GM18505 (cell line): ENCODE data around the gene P2RX4.
"Not testable (repeated sequence)": the region's sequence is repeated elsewhere in the genome, so short reads cannot be mapped to it uniquely, and the experiment has no call there.

Source experiments
- ATAC-seq: cut with Tn5 transposase; IDR thresholded peaks from one replicate; pipeline ENCODE4 v1.9.1; 2021; ENCODE audit not compliant: unreplicated experiment
- POLR2A ChIP-seq: IDR thresholded peaks from 4 replicates; pipeline ENCODE4 v1.6.1; 2011; ENCODE audit warnings: borderline replicate concordance; ENCODE audit not compliant: insufficient read depth, insufficient read length; ENCODE audit errors: extremely low read depth

Gene P2RX4

DNA sequence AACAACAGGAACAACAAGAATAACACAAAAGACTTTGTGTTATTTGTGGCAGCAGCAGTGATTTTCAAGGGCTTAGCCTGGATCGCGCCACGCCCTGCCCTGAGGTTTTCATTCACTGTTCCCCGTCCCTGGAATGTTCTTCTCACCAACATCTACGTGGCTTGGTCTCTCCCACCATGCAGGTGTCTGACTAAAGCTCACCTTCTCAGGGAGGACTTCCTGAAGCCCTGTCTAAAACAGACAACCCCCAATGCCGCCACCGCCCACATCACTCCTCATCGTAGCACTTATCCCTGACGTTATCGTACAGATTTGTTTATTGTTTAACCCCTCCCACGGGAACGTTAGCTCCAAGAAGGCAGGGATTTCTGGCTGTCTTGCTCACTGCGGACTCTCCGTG, 40.4 kb downstream of the P2RX4 start:
- no peak for ATAC-seq
- TF ChIP-seq POLR2A = no peak

DNA sequence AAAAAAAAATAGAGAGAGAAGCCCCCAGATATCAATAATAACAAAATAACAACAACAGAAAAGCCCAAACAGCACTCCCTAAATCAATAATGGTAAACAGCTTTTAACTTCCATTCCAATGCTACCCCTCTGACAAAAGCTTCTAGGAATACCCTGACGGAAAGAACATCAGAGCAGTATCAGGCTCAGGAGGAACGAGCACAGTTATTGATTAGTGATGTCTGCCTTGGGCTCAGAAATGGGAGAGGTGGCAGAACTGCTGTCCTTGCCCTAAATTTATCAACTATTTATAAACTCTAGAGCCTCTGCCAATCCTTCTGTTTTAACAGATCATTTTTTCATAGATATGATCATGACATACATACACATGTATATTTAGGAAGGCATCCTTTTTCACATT, 41.9 kb downstream of the P2RX4 start:
- no peak for ATAC-seq
- TF ChIP-seq POLR2A = no peak

DNA sequence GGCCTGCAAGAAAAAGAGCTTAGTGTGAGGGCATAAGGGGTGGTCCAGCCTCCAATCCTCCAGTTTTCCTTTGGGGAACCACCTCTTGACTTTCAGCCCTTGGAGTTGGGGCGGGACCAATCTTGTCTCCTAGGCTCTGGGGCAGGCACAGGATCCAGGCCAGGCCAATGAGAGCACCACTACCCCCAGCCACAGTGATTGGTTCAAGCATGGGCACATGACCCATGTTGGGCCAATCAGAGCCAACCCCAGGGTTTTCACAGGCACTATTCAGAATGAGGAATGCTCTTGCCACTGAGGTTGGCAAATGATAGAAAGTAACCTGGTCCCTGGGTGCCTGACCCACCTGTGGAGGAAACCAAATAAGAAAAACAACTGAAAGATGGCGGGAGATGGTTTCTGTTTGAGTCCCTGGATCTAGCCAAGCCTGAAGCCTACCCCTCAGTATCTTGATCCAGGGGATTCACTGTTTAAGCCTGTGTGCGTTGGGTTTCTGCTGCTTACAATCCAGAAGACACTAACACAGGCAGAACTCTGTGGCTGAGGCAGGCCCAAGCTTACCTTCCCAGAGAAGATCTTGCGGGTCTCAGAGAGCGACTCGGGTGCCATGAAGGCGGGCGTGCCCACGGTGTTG, 42.9 kb downstream of the P2RX4 start:
- no peak for ATAC-seq
- no peak for TF ChIP-seq POLR2A

DNA sequence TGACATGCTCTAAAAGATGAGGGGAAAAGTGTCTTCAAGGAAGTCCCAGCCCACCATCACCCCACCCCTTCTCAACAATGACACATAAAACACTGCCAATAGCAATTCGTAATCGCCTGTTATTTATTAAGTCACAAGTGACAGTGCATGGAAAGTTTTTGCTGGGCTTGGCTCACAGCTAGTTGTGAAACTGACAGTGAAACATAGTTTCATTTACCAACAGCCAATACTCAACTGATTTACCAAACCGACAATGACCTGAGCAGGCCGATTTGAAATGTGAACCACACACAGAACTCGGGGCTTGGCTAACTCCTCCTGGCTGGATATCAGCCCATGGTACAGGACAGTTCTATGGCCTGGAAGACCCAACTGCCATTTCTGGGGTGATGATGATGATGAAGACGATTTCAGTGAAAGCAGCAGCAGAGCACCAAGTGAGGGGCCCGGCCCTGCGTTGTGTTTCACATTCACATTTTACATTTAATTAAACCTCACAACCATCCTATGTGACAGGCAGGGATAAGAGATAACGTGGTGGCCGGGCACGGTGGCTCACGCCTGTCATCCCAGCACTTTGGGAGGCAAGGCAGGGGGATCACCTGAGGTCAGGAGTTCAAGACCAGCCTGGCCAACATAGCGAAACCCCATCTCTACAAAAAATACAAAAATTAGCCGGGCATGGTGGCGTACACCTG, 43.9 kb downstream of the P2RX4 start:
- no peak for TF ChIP-seq POLR2A
- no peak for ATAC-seq

DNA sequence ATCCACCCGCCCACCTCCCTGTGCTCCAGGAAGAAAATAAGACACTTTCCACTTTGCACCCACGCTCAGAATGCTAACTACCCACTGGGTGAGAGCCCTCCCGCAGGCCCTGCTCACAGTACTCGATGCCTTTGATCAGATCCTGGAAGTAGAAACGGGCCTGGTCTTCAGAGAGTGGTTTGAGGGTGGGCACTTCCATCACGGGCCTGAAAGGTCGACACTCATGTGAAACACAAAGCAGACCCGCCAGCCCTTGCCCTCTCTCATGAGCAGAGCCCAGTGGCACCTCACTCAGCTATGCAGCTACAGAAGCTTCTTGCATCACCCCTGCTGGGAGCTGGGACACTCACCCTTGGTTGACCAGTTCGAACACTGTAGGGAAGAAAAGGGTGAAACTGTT, 45.5 kb downstream of the P2RX4 start:
- no peak for TF ChIP-seq POLR2A
- ATAC-seq = no peak

DNA sequence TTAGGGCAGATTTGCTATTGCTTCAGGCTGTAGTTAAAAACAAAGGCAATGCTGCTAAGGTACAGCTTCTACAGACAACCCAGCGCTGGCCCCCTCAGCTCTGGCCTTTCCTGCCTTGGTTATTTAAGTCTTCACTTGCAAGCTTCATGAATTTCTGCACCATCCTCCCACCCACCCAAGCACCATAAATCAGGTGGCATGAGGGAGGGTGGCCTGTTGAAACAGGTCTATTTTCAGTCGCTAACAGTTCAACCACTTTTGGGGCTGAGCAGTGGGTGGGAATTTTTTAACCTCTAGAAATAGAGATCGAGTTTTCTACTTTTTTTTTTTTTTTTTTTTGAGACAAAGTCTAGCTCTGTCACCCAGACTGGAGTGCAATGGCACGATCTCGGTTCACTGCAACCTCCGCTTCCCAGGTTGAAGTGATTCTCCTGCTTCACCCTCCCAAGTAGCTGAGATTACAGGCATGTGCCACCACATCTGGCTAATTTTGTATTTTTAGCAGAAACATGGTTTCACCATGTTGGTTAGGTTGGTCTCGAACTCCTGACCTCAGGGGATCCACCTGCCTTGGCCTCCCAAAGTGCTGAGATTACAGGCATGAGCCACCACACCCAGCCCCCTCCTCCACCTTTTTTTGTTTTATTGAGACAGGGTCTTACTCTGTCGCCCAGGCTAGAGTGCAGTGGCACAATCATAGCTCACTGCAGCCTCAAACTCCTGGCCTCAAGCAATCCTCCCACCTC, 47.9 kb downstream of the P2RX4 start:
- not testable (repeated sequence) for ATAC-seq

DNA sequence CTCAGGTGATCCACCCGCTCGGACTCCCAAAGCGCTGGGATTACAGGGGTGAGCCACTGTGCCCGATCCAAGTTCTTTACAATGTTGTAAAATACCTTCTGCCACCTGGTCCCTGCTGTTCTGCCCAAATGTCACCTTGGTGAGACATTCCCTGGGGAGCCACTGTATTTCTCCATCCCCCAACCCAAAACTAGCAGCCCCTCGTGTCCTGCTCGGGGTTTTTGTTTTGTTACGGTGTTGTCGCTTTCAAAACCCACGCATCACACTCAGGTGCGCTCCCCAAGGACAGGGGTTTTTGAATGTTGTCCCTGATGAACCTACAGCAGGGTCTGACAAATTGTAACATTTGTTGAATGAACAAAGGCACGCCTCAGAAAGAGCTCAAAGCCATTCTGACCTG, 49.1 kb downstream of the P2RX4 start:
- no peak for ATAC-seq
- no peak for TF ChIP-seq POLR2A

DNA sequence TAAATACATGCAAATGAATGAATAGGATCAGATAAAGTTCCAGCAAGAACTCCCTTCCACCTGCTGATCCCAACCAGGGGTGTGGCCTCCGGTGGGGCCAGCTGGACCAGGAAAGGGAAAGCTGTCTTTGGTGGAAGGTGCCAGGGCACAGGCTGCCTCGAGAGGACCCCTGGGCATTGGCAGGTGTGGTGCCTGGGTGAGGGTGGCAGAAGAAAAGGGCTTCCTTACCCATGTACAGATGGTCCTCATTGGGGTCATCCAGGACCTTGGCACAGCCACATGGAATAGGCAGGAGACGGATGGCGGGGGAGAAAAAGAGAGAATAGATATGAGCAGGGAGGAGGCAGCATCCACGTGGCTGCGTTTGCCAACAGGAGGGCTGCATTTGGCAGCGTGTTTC, 50.2 kb downstream of the P2RX4 start:
- TF ChIP-seq POLR2A = no peak

DNA sequence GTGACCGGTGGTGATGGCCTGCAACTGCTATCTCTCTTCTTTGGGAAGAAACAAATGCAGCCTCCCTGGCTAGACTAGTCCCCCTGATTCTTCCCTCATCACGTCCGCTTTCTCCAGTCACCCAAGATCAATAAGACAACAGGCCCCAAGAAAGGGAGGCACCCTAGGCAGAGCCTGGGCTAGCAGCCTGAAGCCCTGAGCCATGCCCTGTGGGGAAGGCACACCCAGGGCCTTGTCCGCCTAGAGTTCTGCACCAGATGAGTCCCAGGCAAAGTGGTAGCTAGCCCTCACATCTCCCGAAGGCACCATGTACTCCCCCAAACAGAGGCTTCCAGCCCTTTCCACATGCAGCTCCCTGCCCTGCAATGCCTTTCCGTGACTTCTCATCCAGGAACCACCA, 51.5 kb downstream of the P2RX4 start:
- no peak for TF ChIP-seq POLR2A

More for the DNA sequence above, 50.2 kb downstream of the P2RX4 start:
- no peak for ATAC-seq

DNA sequence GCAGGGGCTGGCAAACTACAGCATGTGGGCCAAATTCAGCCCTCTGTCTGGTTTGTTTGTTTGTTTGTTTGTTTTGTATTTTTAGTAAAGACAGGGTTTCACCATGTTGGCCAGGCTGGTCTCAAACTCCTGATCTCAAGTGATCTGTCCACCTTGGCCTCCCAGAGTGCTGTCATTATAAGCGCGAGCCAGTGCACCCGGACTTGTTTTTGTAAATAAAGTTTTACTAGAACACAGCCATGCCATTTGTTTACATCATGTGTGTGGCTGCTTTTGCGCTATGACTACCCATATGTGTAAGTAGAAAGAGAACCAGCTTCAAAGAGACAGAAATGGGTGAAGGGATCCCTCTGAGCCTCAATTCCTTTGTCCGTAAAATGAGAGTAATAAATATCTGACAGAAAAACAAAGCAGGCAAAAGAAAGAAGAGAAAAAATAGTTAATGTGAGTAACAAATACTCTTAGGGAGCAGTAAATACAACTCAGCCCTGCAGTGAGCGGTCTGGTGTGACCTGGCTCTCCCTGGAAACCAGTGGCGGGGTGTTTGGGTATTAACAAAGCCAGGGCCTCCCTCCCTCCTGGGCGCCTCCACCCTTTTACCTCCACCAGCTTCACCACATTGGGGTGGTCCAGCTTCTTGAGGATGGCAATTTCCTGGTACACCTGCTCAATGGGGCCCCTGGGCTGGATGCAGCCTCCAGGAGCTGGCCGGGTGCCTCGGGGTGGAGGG, 53.4 kb downstream of the P2RX4 start:
- no peak for ATAC-seq
- TF ChIP-seq POLR2A = no peak

More for the DNA sequence above, 51.5 kb downstream of the P2RX4 start:
- no peak for ATAC-seq

DNA sequence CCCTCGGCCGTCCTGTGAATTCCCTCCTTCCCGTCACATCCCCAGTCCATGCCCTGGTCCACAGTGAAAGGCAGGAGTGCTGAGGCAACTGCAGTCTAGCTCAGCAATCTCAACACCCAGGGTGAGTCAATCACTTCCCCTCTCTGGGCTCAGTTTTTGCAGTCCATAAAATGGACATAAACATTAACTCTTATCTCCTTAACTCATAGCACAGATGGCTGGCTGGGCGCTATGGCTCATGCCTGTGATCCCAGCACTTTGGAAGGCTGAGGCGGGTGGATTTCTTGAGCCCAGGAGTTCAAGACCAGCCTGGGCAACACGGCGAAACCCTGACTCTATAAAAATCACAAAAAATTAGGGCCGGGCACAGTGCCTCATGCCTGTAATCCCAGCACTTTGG, 54.2 kb downstream of the P2RX4 start:
- ATAC-seq = no peak
- no peak for TF ChIP-seq POLR2A

DNA sequence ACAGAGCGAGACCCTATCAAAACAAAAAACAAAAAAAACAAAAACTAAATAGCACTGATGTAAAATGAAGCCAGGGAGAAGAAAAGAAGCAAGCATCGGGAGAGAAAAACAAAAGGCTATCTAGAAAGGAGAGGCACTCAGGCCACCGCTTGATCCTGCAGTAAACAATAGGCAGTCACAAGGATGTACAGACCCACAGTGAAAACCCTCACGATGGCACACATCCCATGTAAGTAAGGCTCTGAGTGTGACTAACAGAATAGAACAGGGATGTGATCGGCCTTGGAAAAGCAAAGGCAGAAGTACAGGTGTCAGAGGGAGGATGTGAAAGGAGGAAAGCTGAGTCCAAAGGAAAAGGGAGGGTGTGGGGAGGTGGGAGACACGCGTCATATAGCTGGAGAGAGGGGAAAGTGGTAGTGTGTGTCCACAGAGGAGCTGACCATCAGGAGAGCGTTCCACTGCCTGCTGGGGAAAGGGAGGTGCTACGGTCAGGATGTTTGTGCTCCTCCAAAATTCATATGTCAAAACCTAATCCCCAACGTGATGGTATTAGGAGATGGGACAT, 55.1 kb downstream of the P2RX4 start:
- TF ChIP-seq POLR2A = no peak
- no peak for ATAC-seq

DNA sequence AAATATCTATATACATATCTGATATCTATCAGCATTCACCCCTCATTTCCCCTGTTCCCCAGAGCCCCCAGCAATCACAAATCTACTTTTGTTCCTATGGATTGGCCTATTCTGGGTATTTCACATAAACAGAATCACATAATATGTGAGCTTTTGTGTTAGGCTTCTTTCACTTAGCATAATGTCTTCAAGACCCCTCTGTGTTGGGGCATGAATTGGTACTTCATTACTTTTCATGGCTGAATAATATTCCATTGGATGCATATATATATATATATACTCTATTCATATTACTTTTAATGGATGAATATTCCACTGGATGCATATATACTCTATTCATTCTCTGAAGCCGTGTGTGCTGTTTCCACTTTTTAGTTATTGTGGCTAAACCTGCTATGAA, 57.9 kb downstream of the P2RX4 start:
- ATAC-seq = no peak
- TF ChIP-seq POLR2A = no peak
